NCI-H1417 treated with DMSO at 0.1 percent for 48 hours (cell line): ENCODE results near the gene SFI1.
"Not testable (repeated sequence)": the region's sequence is repeated elsewhere in the genome, so short reads cannot be mapped to it uniquely, and the experiment has no call there.

Experiments
- DNase-seq: peaks from one replicate; lab custom pipeline; 2025; lab: John Stamatoyannopoulos, UW

SFI1 gene

DNA sequence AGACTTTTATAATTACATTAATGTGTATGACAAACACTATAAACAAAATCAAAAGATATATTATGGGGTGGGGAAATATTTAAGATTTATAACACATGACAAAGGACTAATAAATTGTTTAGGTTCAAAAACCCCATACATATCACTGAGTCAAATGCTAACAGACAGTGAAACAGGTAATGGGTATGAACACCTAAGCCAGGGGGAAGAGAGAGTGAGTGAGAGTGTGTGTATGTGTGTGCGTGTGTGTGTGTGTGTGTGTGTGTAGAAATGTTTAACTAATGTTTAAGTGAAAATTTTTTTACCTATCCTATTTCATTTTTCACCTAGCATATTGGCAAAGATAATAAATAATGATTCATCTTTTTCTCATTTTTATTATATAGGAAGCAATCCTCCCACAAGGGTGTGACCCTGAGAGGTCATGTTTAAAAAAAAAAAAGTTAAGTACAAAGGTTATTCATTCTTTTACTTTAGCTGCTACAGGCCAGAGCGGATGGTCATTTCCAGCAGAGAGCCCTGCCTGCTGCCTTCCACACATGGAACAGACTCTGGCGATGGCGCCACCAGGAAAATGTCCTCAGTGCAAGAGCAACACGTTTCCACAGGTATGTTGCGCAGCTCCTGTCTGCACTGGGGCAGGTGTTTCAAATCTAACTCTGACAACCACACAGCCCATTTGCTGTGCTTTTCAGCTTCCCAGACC, 92.8 kb downstream of the SFI1 start:
- no peak for DNase-seq

DNA sequence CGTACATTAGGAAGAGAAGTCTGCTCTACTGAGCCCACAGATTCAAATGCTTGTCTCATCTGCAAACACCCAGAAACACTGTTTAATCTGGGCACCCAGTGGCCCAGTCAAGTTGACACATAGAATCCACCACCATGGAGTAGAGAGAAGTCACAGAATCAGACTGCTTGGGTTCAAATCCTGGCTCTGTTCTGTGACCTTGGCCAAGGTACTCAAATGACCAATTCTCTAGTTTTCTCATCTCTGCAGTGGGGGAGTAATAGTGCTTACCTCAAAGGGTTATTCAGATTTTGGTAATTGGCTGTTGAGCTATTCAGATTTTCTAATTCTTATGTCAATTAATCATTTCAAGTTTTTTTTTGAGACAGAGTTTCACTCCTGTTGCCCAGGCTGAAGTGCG, 93.8 kb downstream of the SFI1 start:
- DNase-seq = not testable (repeated sequence)

DNA sequence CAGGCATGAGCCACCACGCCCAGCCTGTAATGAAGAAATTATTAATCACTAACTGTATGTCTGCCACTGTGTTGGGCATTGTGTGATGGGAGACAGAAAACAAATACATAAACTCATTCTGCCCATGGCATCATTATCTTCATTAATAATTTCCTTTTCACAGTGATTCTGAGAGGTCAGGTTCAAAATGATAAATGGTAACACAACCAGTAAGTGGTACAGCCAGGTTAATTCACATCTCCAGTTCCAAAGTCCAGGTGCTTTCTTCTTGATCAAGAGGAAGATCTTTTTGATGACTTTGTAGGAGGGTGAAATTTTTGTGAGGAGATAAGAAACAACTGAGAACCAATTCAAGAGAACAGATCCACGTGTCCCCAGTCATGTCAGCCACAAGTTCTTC, 98.9 kb downstream of the SFI1 start:
- no peak for DNase-seq

DNA sequence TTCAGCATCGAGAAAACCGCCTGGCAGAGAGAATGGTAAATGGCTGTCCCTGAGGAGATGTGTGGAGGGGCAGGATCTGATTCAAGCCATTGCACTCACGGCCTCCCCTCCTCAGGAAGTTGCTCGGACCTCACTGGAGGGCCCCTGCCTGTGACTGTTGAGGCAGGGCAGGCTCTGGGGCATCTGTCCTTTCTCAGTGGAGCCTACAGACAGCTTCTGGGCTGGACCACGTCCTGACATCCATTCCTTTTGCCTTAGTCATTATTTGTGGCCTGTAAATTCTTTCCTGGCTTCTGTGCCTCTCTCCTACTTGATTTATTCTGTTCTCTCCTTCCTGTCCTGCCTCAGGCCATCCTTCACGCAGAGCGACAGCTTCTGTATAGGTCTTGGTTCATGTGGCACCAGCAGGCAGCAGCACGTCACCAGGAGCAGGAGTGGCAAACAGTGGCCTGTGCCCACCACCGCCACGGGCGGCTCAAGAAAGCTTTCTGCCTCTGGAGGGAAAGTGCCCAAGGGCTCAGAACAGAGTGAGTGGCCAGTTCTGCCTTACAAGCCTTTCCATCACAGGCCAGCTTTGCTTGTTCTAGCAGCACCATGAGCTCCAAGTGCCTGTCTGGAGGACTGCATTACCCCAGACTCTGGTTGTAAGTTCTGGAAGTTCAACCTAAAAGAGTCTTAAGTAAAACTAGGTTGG, 106.1 kb downstream of the SFI1 start:
- DNase-seq = no peak

DNA sequence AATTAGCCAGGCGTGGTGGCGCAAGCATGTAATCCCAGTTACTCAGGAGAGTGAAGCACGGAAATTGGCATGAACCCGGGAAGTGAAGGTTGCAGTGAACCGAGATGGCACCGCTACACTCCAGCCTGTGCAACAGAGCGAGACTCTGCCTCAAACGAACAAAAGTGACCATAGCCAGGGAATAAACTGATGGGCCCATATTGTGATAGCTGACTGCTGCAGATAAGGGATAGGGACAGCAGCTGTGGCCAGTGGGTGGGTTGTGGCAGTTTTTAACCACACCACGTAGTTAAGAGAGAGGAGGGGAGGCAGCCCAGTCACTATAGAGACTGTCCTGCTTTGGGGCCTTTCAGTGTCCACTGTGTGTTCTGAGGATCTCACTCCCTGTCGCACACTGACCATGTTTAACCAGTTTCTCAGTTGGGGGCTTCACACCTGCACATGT, 106.8 kb downstream of the SFI1 start:
- no peak for DNase-seq

DNA sequence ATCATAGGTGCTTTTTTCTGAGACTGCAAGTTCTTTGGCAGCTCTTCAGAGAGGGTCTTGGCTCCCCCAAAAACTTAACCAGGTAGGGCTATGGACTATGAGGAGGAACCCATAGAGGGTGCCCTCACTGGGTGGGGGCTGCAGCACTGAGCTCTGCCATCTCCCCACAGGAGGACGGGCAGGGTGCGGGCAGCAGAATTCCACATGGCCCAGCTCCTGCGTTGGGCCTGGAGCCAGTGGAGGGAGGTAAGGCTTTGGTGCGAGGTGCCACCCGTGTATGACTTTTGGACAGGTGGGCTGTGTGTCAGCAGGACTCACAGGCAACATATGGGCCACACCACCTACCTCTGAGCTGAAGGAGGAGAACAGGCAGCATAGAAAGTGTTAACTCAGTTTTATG, 107.2 kb downstream of the SFI1 start:
- DNase-seq = no peak

DNA sequence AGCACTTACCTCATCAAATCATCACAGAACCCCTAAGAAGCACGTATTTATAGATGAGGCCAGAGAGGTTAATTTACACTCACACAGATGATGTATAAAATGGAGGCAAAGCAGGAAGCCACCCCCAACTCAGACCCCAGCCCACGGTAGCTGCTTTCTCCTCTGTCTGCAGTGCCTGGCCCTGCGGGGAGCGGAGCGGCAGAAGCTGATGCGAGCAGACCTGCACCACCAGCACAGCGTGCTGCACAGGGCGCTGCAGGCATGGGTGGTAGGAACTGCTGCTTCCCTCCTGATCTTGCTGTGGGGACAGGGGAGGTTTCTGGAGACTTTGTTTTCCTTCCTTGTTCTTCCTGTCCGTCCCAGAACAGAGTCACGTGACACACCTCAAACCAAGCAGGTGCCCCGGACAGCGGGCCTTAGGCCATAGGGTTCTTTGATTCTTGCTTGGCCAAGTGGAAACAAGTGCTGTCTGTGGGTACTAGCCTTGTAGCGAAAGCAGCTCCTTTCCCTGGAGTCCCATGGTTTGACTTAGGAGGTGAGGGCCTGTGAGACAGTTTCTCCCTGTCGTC, 107.9 kb downstream of the SFI1 start:
- no peak for DNase-seq

DNA sequence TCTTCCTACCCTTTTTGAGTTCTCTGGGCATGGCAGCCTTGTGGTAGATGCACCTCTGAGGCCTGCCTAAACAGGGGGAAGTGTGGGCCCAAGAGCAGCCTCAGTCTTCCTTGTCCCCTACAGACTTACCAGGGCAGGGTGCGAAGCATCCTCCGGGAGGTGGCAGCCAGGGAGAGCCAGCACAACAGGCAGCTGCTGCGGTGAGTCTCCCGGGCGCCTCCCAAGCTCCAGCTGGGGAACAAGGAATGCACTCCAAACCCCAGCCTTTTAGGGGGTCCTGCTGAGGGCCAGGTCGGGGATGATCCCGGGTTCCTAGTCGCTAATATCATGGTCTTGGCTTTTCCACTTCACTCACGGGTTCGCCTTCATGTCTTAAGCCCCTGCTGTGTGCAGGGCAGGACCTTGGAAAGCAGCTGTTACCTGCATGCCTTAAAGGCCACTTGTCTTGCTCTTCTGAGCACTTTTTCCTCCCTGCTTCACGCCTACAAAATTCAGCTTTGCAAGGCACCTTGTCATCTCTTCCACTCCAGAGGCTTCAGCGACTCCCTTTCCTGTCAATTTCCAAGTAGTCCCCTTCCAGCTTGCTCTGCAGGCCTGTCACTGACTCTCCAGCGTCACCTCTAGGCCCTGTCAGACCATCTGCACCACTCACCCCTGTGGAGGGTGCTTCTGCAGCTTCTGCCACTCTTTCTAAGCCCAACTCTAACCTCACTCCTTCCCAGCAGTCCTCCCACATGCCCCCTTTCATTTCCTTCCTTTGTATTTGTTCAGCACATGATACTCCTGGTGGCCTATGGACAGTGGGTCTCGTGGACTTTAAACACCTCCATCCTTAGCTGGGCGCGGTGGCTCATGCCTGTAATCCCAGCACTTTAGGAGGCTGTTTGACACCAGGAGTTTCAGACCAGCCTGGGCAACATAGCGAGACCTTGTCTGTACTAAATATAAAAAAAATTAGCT, 108.7 kb downstream of the SFI1 start:
- no peak for DNase-seq

DNA sequence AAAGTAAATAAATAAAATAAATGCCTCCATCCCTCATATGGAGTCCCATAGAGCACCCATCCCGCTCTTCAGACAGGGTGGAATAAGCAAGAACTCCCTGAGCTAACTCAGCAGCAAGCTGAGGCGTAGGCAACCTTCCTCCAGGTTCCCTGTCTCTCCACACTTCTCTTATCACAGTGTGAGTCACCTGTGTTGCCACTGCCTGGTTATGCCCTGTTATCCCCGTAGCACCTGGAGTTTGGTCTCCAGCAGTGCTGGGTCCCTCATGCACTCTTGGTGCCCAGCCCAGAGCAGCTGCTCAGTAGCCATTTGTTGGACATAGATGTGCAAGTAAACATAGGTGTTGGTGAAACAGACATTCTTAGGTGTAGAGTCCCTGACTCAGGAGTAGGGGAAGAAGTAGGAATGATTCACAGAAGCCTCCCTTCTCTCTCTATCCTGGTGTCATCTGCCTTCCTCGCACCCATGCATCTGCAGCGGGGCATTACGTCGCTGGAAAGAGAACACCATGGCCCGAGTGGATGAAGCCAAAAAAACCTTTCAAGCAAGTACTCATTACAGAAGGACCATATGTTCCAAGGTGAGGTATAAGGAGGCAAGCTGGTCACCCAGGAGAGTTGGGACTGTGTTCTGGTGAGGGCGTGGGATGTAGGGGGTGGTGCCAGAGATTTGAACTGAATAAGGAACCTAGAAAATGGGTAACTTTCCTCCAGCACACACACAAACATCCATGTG, 109.7 kb downstream of the SFI1 start:
- no peak for DNase-seq

DNA sequence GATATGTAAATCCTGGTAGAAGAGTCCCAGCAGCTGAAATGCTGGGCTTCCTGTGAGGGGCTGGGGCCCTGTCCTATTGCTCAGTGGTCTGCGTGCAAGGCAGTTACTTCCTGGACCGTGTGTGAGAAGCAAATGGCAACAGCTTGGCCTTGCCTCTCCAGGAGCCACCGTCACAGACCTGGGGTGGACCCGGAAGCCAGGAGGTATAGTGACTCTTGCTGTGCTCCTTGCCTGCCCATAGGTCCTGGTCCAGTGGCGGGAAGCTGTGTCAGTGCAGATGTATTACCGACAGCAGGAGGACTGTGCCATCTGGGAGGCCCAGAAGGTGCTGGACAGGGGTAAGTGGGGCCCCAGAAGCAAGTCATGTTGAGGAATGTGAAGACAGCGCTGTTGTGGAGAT, 111.4 kb downstream of the SFI1 start:
- DNase-seq = no peak

DNA sequence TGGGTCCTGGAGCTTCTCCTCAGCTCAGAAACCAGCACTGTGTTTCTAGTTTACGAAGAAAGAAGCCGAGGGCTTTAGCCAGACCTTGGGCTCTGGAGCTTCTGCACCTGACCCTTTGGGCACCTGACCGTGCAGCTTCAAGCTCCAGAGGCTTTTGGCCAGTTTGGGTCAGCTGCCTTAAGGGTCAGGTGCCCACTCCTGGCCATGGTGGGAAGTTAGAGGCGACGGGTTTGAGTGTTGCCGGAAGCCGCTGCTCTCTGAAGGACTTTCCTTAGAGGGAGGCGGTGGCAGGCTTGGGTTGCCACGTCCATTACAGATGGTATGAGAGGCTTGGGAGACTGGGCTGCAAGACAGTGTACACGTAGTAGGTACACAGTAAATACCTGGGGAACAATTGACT, 113.4 kb downstream of the SFI1 start:
- no peak for DNase-seq

DNA sequence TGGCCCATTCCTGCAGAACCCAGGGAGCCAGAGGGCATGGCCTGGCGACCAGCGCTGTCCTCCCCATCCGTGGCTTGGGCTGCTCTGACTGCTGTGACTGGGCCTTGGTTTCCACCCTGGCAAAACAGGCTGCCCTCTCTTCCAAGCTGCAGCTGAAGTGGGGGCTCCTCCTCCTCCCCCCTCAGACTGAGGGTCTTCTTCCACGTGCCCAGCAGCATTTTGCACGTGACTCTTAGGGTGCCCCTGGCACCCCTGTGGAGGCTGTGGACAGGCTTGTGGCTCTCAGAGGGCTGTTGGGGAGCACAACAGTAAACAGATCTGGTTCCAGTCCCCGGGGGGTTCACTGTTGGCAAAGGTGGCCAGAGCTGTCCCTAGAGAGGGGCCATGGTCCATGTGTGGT, 114.3 kb downstream of the SFI1 start:
- no peak for DNase-seq

DNA sequence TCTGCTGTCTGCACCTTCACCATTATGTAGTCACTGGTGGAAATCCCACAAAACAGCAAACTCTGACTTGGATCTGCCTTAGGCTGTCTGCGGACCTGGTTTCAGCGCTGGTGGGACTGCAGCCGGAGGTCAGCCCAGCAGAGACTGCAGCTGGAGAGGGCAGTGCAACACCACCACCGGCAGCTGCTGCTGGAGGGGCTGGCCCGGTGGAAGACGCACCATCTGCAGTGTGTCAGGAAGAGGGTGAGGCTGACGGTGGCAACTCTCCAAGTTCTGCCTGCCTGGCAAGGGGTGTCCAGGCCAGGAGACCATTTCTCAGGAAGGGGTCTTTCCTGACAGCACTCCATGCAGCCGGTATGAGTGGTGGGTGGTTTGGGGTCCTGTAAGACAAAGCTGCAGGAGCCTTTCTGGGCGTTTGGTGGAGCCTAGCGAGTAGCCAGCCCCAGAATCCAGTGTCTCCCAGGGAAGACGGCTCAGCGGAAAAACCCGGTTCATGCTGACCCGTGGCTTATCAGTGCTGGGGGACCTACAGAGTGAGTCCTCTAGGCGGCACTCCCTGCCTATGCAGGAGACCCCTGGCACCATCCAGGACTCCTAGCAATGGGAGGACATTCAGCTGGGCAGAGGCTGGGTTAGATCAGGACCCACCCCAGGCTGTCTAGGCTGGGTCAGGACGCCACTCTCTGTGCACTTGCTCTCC, 114.9 kb downstream of the SFI1 start:
- DNase-seq = no peak

DNA sequence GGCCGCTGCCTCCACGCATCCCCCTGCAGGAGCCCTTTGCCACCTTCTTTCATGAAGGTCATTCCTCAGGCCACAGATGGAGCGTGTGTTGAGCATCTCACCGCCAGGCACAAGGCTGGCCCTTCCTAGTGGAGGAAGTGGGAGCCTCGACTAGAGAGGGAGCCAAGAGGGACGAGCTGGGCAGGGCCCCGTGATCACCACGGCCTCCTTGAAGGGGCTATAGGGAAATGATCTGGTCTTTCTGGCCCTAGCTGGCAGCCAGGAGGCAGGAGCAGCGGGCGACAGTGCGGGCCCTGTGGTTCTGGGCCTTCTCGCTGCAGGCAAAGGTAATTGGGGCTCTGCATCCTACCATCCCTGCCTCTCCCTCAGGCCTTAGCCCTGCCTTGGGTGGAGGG, 116.6 kb downstream of the SFI1 start:
- DNase-seq = no peak

DNA sequence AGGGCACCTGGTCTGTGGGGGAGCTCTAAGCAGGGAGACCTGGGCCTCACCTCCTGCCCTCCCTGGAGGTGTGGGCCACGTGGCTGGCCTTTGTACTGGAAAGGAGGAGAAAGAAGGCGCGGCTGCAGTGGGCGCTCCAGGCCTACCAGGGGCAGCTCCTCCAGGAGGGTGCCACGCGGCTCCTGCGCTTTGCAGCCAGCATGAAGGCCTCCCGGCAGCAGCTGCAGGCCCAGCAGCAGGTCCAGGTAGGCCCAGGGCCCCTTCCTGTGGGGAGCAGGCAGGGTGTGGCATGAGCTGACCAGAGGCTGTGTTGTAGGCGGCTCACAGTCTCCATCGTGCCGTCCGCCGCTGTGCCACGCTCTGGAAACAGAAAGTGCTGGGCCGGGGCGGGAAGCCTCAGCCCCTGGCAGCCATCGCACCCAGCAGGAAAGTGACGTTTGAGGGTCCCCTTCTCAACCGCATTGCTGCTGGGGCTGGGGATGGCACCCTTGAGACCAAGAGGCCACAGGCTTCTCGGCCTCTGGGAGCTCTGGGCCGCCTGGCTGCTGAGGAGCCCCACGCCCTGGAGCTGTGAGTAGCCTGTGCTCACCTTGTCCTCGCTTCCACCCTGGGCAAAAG, 117.1 kb downstream of the SFI1 start:
- no peak for DNase-seq

DNA sequence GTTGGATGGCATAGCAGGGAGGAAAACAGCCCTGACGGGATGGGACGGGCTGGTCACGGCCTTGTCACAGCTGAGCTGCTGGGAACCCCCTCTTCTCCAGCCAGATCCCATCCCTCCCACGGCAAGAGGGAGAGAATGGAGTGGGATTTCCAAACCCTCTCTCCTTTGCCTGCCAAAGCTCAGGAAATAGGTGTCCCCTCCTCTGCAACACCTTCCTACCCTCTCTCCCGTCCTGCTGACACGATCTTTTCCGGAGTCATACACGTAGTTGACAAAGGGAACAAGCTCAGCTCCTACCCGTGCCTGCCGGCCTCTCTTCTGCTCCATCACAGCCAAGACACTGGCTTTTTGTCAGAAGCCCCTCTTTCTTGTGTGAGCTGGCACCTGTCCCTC, 117.6 kb downstream of the SFI1 start:
- no peak for DNase-seq

DNA sequence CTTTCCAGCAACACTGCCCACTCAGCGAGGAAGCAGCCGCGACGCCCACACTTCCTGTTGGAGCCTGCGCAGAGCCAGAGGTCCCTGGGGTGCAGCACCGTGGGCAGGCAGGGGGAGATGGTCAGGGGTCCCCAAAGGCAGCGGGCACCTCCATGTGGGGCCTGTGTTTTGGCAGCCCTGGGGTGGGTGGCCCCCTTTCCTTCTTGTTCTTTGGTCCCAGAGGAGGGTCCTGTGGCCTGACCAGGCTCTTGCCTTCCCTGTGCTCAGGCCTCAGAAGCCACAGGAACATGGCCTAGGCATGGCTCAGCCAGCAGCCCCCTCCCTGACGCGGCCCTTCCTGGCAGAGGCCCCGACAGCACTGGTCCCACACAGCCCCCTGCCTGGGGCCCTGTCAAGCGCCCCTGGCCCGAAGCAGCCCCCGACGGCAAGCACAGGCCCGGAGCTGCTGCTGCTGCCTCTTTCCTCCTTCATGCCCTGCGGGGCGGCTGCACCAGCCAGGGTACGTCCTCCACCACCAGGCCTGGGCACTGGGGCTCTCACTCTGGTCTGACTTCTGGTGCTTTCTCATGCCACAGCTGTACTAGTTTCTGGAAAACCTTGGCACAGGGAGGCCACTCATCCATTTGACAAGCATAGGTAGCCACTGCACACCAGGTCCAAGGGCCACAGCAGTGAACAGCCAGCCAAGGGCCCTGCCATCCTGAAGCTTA, 118.6 kb downstream of the SFI1 start:
- no peak for DNase-seq

DNA sequence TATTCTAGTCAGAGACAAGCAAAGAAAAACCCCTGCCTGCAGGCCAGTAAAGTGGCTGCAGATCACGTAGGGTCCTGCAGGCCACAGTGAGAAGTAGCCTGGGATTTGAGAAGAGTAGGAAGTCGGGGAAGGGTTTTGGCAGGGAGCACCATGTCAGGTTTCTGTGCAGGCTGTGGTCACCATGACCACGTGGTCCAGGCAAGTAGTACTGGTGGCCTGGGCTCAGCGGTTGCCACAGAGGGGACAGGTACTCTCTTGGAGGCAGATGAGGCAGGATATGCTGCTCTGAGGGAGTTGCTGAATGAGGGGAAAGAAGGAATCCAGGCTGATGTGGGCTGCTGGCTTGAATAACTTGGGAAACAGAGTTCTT, 119.1 kb downstream of the SFI1 start:
- no peak for DNase-seq

DNA sequence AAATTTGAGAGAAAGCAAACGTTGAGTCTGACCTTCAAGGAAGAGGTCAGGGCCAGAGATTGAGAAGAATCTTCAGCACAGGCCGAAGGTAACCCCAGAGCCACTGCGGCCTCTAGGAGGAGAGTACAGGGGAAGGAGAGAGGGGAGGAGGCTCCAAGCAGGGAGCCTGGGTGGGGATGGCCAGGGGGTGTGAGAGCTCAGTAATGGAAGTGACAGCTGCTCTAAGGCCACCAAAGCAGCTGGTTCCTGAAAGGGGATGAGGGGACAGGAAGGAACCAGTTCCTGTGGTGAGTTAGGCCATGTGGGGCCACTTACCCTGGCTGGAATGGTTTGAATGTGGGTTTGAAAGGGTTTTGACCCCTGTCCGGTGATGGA, 119.6 kb downstream of the SFI1 start:
- no peak for DNase-seq

DNA sequence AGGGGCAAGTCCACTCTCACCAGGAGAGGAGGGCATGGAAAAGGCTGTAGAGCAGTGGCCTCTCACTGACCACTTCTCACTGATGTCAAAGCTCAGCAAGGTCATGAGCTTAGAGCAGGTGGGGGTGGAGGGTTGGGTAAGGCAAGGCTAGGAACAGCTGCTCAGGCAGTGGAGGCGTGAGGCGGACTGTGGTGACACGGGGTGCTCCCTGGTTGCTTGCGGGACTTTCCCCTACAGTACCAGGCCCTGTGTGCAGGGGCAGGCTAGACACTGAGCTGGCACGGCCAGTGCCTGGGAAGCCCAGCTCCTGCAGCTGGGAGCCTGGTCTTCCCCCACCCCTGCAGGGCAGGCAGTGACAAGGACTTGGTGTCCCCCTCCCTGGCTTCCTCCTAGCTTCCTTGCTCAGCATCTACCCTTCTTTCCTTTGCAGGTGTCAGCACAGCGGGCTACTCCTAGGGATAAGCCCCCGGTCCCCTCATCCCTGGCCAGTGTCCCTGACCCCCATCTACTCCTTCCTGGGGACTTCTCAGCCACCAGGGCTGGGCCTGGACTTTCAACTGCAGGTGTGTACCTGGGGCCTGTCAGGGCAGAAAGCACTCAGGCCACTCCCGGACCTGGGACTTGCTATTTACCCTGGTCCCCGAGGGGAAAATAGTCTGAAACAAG, 120.1 kb downstream of the SFI1 start:
- DNase-seq = no peak
